Measurements from ENCODE around the gene LHPP. TPM values are rescaled to one million over a fixed set of nuclear protein-coding genes. Genes with fewer than 3 reads are reported as not detected.

The LHPP gene
- total RNA-seq, 1 donor from 2014 or later: 8.8 TPM

GRCh38 chr10:124482236-124482800 is 20.7 kb downstream of the LHPP start:
- H3K27me3 Mint-ChIP-seq (ENCODE audit: low read depth): no peaks in the 10 kb centered on the region
- no peaks in the 10 kb centered on the region for H3K9me3 Mint-ChIP-seq

GRCh38 chr10:124482876-124483275 is 21.3 kb downstream of the LHPP start:
- no peak overlapping the region for H3K4me3 Mint-ChIP-seq
- H3K27me3 Mint-ChIP-seq (ENCODE audit: low read depth): no peaks in the 10 kb centered on the region
- no peak for DNase-seq (ENCODE audit: low read depth, low spot score)
- peaks cover 6% of the 10 kb centered on the region for H3K36me3 Mint-ChIP-seq (ENCODE audit: low read depth)
- no peak overlapping the region for H3K27ac Mint-ChIP-seq (ENCODE audit: unreplicated experiment)
- no peak for TF ChIP-seq CTCF (conservative IDR thresholded peaks at IDR 0.05)
- H3K4me1 Mint-ChIP-seq: peaks cover 14% of the 10 kb centered on the region
- no peaks in the 10 kb centered on the region for H3K9me3 Mint-ChIP-seq

More at GRCh38 chr10:124482236-124482800, 20.7 kb downstream of the LHPP start:
- DNase-seq (ENCODE audit: low read depth, low spot score): no peak
- Mint-ChIP-seq H3K4me1 (peaks cover 14% of the 10 kb centered on the region), H3K36me3 (ENCODE audit: low read depth) (peaks cover 6% of the 10 kb centered on the region), H3K27ac (ENCODE audit: unreplicated experiment) (no peak overlapping the region), H3K4me3 (no peak overlapping the region)
- TF ChIP-seq CTCF (conservative IDR thresholded peaks at IDR 0.05): no peak

GRCh38 chr10:124484031-124484430 is 22.4 kb downstream of the LHPP start:
- Mint-ChIP-seq H3K27me3 (ENCODE audit: low read depth) (no peaks in the 10 kb centered on the region), H3K4me3 (no peak overlapping the region), H3K4me1 (peaks cover 14% of the 10 kb centered on the region), H3K9me3 (no peaks in the 10 kb centered on the region), H3K36me3 (ENCODE audit: low read depth) (peaks cover 12% of the 10 kb centered on the region), H3K27ac (ENCODE audit: unreplicated experiment) (no peak overlapping the region)
- DNase-seq (ENCODE audit: low read depth, low spot score): no peak
- no peak for TF ChIP-seq CTCF (conservative IDR thresholded peaks at IDR 0.05)

GRCh38 chr10:124484661-124485060 is 23.0 kb downstream of the LHPP start:
- H3K36me3 Mint-ChIP-seq (ENCODE audit: low read depth): peaks cover 12% of the 10 kb centered on the region
- no peak for DNase-seq (ENCODE audit: low read depth, low spot score)

GRCh38 chr10:124486635-124487034 is 25.0 kb downstream of the LHPP start:
- DNase-seq (ENCODE audit: low read depth, low spot score): no peak
- no peaks in the 10 kb centered on the region for H3K9me3 Mint-ChIP-seq
- H3K4me1 Mint-ChIP-seq: peaks cover 8% of the 10 kb centered on the region
- no peak overlapping the region for H3K4me3 Mint-ChIP-seq
- no peak overlapping the region for H3K27ac Mint-ChIP-seq (ENCODE audit: unreplicated experiment)
- no peaks in the 10 kb centered on the region for H3K27me3 Mint-ChIP-seq (ENCODE audit: low read depth)
- TF ChIP-seq CTCF (conservative IDR thresholded peaks at IDR 0.05): no peak
- H3K36me3 Mint-ChIP-seq (ENCODE audit: low read depth): peaks cover 21% of the 10 kb centered on the region

More at GRCh38 chr10:124484661-124485060, 23.0 kb downstream of the LHPP start:
- Mint-ChIP-seq H3K27ac (ENCODE audit: unreplicated experiment) (no peak overlapping the region), H3K27me3 (ENCODE audit: low read depth) (no peaks in the 10 kb centered on the region), H3K4me1 (peaks cover 14% of the 10 kb centered on the region), H3K4me3 (no peak overlapping the region), H3K9me3 (no peaks in the 10 kb centered on the region)
- TF ChIP-seq CTCF (conservative IDR thresholded peaks at IDR 0.05): no peak

Data from neural crest cell (in vitro differentiated cells).